MM.1S (cell line): ENCODE results near the gene ZNF556.
"Not testable (repeated sequence)": the region's sequence is repeated elsewhere in the genome, so short reads cannot be mapped to it uniquely, and the experiment has no call there.

Source experiments
- DNase-seq: peaks from one replicate; pipeline ENCODE4 v3.0.0-alpha.2; 2015
- H2AFZ ChIP-seq: fragments of 300-600 bp; sonication (generic); 2 replicates; pipeline ENCODE4 v1.6.0; 2016; ENCODE audit warnings: antibody characterized with exemption, low read length
- H3F3A ChIP-seq: fragments of 300-600 bp; sonication (generic); 2 replicates; pipeline ENCODE4 v1.6.1; 2016; ENCODE audit warnings: mild to moderate bottlenecking, antibody characterized with exemption, low read length, moderate library complexity, mixed read lengths; ENCODE audit not compliant: insufficient read depth
- H3K27ac ChIP-seq: fragments of 300-600 bp; sonication (generic); 2 replicates; pipeline ENCODE4 v1.5.1; 2016; ENCODE audit warnings: mild to moderate bottlenecking, low read length
- H3K27me3 ChIP-seq: fragments of 300-600 bp; sonication (generic); replicated peaks from 2 replicates; pipeline ENCODE4 v1.6.0; 2016; ENCODE audit warnings: low read length; ENCODE audit not compliant: insufficient read depth
- H3K36me3 ChIP-seq: fragments of 300-600 bp; sonication (generic); replicated peaks from 2 replicates; pipeline ENCODE4 v1.6.1; 2016; ENCODE audit warnings: mild to moderate bottlenecking, low read length, mixed read lengths; ENCODE audit not compliant: insufficient read depth
- H3K4me1 ChIP-seq: fragments of 300-600 bp; sonication (generic); 2 replicates; pipeline ENCODE4 v1.6.1; 2016; ENCODE audit warnings: low read length, mixed read lengths
- H3K4me2 ChIP-seq: fragments of 300-600 bp; sonication (generic); 2 replicates; pipeline ENCODE4 v1.6.0; 2016; ENCODE audit warnings: low read depth, low read length
- H3K4me3 ChIP-seq: fragments of 300-600 bp; sonication (generic); 2 replicates; pipeline ENCODE4 v1.5.1; 2016; ENCODE audit warnings: low read length, mixed read lengths
- H3K79me2 ChIP-seq: fragments of 300-600 bp; sonication (generic); 2 replicates; pipeline ENCODE4 v1.6.1; 2016; ENCODE audit warnings: mixed run types, low read length, mixed read lengths
- H3K9ac ChIP-seq: fragments of 300-600 bp; sonication (generic); 2 replicates; pipeline ENCODE4 v1.6.1; 2016; ENCODE audit warnings: low read length, mixed read lengths
- H3K9me2 ChIP-seq: fragments of 300-600 bp; sonication (generic); replicated peaks from 2 replicates; pipeline ENCODE4 v1.6.1; 2016; ENCODE audit warnings: mild to moderate bottlenecking, low read length, mixed read lengths; ENCODE audit not compliant: insufficient read depth
- H3K9me3 ChIP-seq: fragments of 300-600 bp; sonication (generic); replicated peaks from 2 replicates; pipeline ENCODE4 v1.6.1; 2016; ENCODE audit warnings: mild to moderate bottlenecking, low read length, mixed read lengths; ENCODE audit not compliant: insufficient read depth
- H4K20me1 ChIP-seq: fragments of 300-600 bp; sonication (generic); 2 replicates; pipeline ENCODE4 v1.6.1; 2016; ENCODE audit warnings: mild to moderate bottlenecking, low read length, moderate library complexity, mixed read lengths; ENCODE audit not compliant: insufficient read depth
- CTCF ChIP-seq: fragments of 300-600 bp; sonication (generic); IDR thresholded peaks from 2 replicates; pipeline ENCODE4 v1.5.1; 2016; ENCODE audit warnings: antibody characterized with exemption, low read length, mixed read lengths
- EZH2 ChIP-seq: fragments of 300-600 bp; sonication (generic); optimal IDR thresholded peaks from 2 replicates; pipeline ENCODE3; 2017; ENCODE audit warnings: low read depth, mild to moderate bottlenecking, antibody characterized with exemption, low read length, mixed read lengths
- EZH2phosphoT487 ChIP-seq: fragments of 300-600 bp; sonication (generic); IDR thresholded peaks from 2 replicates; pipeline ENCODE4 v1.6.1; 2018; ENCODE audit warnings: antibody characterized with exemption, low read length

The ZNF556 gene

GRCh38 chr19:2900296-2901252 is 33.4 kb downstream of the ZNF556 start, which contains the start of gene ZNF57:
Gene ZNF57, plus strand, starts transcription at chr19:2900928. Its CDS starts 118 bp downstream, at chr19:2901046.
- Histone ChIP-seq H3K36me3 (no peaks in the 10 kb centered on the region), H3K27me3 (peaks cover 70% of the 10 kb centered on the region), H3K79me2 (no peaks in the 10 kb centered on the region), H3K9me2 (no peaks in the 10 kb centered on the region), H2AFZ (no peak within 1 kb of the TSS), H3K27ac (no peak within 1 kb of the TSS), H3K4me1 (no peaks in the 10 kb centered on the region), H4K20me1 (no peaks in the 10 kb centered on the region), H3K4me3 (no peak within 1 kb of the TSS), H3K9me3 (no peaks in the 10 kb centered on the region), H3F3A (no peaks in the 10 kb centered on the region), H3K9ac (no peak within 1 kb of the TSS), H3K4me2 (no peak within 1 kb of the TSS)
- TF ChIP-seq CTCF (no peak), EZH2 (no peak), EZH2phosphoT487 (no peak)
- no peak for DNase-seq

- no peak overlapping the region for H3K4me3 ChIP-seq
- no peak overlapping the region for H3K4me2 ChIP-seq
- no peak overlapping the region for H2AFZ ChIP-seq
- no peak overlapping the region for H3K27ac ChIP-seq
- TF ChIP-seq CTCF (no peak), EZH2 (peak; percentile 8), EZH2phosphoT487 (no peak)
- no peaks in the 10 kb centered on the region for H3K36me3 ChIP-seq
- H4K20me1 ChIP-seq: no peaks in the 10 kb centered on the region
- H3K4me1 ChIP-seq: no peaks in the 10 kb centered on the region
- H3K9me3 ChIP-seq: no peaks in the 10 kb centered on the region
- no peak overlapping the region for H3K9ac ChIP-seq
- no peaks in the 10 kb centered on the region for H3F3A ChIP-seq
- no peaks in the 10 kb centered on the region for H3K9me2 ChIP-seq
- H3K27me3 ChIP-seq: peaks cover 70% of the 10 kb centered on the region
- DNase-seq: no peak
- no peaks in the 10 kb centered on the region for H3K79me2 ChIP-seq
These were observed 35.6 kb downstream of the ZNF556 start for GRCh38 chr19:2902590-2903218.

DNA sequence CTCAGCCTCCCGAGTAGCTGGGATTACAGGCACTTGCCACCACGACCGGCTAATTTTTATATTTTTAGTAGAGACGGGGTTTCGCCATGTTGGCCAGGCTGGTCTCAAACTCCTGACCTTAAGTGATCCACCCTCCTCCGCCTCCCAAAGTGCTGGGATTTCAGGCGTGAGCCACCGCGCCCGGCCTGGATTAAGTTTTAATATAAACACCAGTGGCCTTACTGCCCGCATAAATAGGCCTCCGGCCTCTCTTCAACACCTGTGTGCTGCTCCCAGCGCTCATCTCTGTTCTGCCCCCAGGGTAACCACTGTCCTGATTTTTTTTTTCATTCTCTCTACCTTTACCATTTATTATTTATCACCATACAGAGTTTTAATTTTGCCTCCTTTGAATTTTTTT is 36.2 kb downstream of the ZNF556 start:
- not testable (repeated sequence) for H4K20me1 ChIP-seq, H3K4me1 ChIP-seq, H3K4me3 ChIP-seq, H3K9me2 ChIP-seq, H3F3A ChIP-seq, H3K9me3 ChIP-seq, H2AFZ ChIP-seq, H3K27ac ChIP-seq, H3K9ac ChIP-seq, H3K36me3 ChIP-seq, H3K4me2 ChIP-seq, DNase-seq, H3K79me2 ChIP-seq
- H3K27me3 ChIP-seq: peaks cover 70% of the 10 kb centered on the region
